Neural cell (in vitro differentiated cells): ENCODE measurements around the gene ROM1.

Experiments used
- EP300 ChIP-seq: fragments of 450-650 bp; conservative IDR thresholded peaks from 2 replicates; pipeline ENCODE4 v1.6.1; 2014; ENCODE audit warnings: antibody characterized with exemption, mild to moderate bottlenecking, moderate library complexity; ENCODE audit not compliant: poor library complexity, severe bottlenecking
- EZH2 ChIP-seq: fragments of 200-600, 300-800 bp; shearing (Covaris generic), sonication (generic); IDR thresholded peaks from 2 replicates; pipeline ENCODE4 v1.6.1; 2014; ENCODE audit warnings: antibody characterized with exemption, low read length, borderline replicate concordance, mild to moderate bottlenecking; ENCODE audit not compliant: insufficient read depth, poor library complexity, severe bottlenecking
- MXI1 ChIP-seq: fragments of 450-650 bp; conservative IDR thresholded peaks from 2 replicates; pipeline ENCODE4 v1.6.1; 2014; ENCODE audit warnings: antibody characterized with exemption, mild to moderate bottlenecking; ENCODE audit not compliant: poor library complexity, severe bottlenecking
- POLR2AphosphoS5 ChIP-seq: IDR thresholded peaks from 2 replicates; pipeline ENCODE4 v1.6.1; 2012
- RAD21 ChIP-seq: fragments of 450-650 bp; conservative IDR thresholded peaks from 2 replicates; pipeline ENCODE4 v1.6.1; 2014; ENCODE audit warnings: antibody characterized with exemption, mild to moderate bottlenecking, moderate library complexity
- SMC3 ChIP-seq: fragments of 450-650 bp; conservative IDR thresholded peaks from 2 replicates; pipeline ENCODE4 v1.6.1; 2014; ENCODE audit warnings: antibody characterized with exemption, mild to moderate bottlenecking, moderate library complexity; ENCODE audit not compliant: poor library complexity
- TF ChIP-seq, protein P1 (sequence below): fragments of 450-650 bp; IDR thresholded peaks from 2 replicates; pipeline ENCODE4 v1.5.1; 2014; ENCODE audit warnings: antibody characterized with exemption, mild to moderate bottlenecking, moderate library complexity; ENCODE audit not compliant: poor library complexity, severe bottlenecking
- TF ChIP-seq, protein P2 (sequence below): IDR thresholded peaks from 2 replicates; pipeline ENCODE4 v1.6.1; 2012; ENCODE audit warnings: borderline replicate concordance

GRCh38 chr11:62567018-62567633 is 45.9 kb upstream of the ROM1 start:
- TF ChIP-seq, protein P1, sequence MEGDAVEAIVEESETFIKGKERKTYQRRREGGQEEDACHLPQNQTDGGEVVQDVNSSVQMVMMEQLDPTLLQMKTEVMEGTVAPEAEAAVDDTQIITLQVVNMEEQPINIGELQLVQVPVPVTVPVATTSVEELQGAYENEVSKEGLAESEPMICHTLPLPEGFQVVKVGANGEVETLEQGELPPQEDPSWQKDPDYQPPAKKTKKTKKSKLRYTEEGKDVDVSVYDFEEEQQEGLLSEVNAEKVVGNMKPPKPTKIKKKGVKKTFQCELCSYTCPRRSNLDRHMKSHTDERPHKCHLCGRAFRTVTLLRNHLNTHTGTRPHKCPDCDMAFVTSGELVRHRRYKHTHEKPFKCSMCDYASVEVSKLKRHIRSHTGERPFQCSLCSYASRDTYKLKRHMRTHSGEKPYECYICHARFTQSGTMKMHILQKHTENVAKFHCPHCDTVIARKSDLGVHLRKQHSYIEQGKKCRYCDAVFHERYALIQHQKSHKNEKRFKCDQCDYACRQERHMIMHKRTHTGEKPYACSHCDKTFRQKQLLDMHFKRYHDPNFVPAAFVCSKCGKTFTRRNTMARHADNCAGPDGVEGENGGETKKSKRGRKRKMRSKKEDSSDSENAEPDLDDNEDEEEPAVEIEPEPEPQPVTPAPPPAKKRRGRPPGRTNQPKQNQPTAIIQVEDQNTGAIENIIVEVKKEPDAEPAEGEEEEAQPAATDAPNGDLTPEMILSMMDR = no peak
- TF ChIP-seq POLR2AphosphoS5 (no peak), RAD21 (no peak), EZH2 (no peak), SMC3 (no peak), MXI1 (no peak), EP300 (no peak)
- TF ChIP-seq, protein P2, sequence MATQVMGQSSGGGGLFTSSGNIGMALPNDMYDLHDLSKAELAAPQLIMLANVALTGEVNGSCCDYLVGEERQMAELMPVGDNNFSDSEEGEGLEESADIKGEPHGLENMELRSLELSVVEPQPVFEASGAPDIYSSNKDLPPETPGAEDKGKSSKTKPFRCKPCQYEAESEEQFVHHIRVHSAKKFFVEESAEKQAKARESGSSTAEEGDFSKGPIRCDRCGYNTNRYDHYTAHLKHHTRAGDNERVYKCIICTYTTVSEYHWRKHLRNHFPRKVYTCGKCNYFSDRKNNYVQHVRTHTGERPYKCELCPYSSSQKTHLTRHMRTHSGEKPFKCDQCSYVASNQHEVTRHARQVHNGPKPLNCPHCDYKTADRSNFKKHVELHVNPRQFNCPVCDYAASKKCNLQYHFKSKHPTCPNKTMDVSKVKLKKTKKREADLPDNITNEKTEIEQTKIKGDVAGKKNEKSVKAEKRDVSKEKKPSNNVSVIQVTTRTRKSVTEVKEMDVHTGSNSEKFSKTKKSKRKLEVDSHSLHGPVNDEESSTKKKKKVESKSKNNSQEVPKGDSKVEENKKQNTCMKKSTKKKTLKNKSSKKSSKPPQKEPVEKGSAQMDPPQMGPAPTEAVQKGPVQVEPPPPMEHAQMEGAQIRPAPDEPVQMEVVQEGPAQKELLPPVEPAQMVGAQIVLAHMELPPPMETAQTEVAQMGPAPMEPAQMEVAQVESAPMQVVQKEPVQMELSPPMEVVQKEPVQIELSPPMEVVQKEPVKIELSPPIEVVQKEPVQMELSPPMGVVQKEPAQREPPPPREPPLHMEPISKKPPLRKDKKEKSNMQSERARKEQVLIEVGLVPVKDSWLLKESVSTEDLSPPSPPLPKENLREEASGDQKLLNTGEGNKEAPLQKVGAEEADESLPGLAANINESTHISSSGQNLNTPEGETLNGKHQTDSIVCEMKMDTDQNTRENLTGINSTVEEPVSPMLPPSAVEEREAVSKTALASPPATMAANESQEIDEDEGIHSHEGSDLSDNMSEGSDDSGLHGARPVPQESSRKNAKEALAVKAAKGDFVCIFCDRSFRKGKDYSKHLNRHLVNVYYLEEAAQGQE = no peak
